HepG2 (cell line): ENCODE data around the gene PARS2. TPM values are rescaled to one million over a fixed set of nuclear protein-coding genes. Genes with fewer than 3 reads are reported as not detected.

ENCODE experiments used
- ATAC-seq: fragments of 200-7000 bp; cut with Tn5 transposase; 3 replicates; pipeline ENCODE4 v1.9.1; 2020; ENCODE audit warnings: mild to moderate bottlenecking, moderate library complexity
- BruUV-seq: library from RNA; stranded (reverse); fragments of 400-500 nt; replicated peaks from 2 replicates; lab custom pipeline; 2021; lab: Mats Ljungman, UMichigan
- CTCF ChIA-PET: fragments of 300-600 bp; formaldehyde crosslinking; extraction: SDS; loops from one replicate; lab custom pipeline; 2021; ENCODE audit warnings: low total read pairs, inconsistent platforms, low intra/inter-chr PET ratio; lab: Yijun Ruan, JAX
- POLR2A ChIA-PET: fragments of 350-600 bp; sonication (Branson Sonifier 250); formaldehyde crosslinking; loops from one replicate; lab custom pipeline; 2020; ENCODE audit warnings: antibody characterized with exemption, inconsistent platforms; lab: Yijun Ruan, JAX
- DNase-seq: peaks from one replicate; pipeline ENCODE4 v3.0.0-alpha.2; 2015; ENCODE audit warnings: low spot score
- FAIRE-seq: peaks from 3 replicates; lab custom pipeline; 2011; peaks lifted over from hg19 to GRCh38; lab: Jason Lieb, UNC
- H2AFZ ChIP-seq: one replicate; pipeline ENCODE4 v1.6.1; 2011; ENCODE audit warnings: low read length, inconsistent platforms
- H3K27ac ChIP-seq: fragments of 300-600 bp; 3 replicates; pipeline ENCODE4 v1.8.0; 2011; ENCODE audit warnings: mixed run types, mild to moderate bottlenecking, mixed read lengths, low read length, inconsistent platforms; ENCODE audit not compliant: insufficient read depth; ENCODE audit errors: extremely low read length
- H3K27me3 ChIP-seq, 2 experiments: fragments of 200-600 bp in 1 of 2; 2 replicates in 1 of 2; 3 replicates in 1 of 2; pipeline versions ENCODE4 v1.6.0 to v1.8.0; 2011; ENCODE audit warnings: low read length in 2 of 2, mild to moderate bottlenecking in 2 of 2, moderate library complexity in 2 of 2, inconsistent platforms in 1 of 2; ENCODE audit not compliant: insufficient read depth in 2 of 2, control insufficient read depth in 1 of 2
- H3K36me3 ChIP-seq, 2 experiments: fragments of 200-600 bp in 1 of 2; replicated peaks in 1 of 2; 2 replicates in 1 of 2; 3 replicates in 1 of 2; pipeline versions ENCODE4 v1.5.1 to v1.8.0; 2011; ENCODE audit warnings: low read length in 2 of 2, inconsistent platforms in 1 of 2; ENCODE audit not compliant: insufficient read depth in 2 of 2, control insufficient read depth in 1 of 2
- H3K4me1 ChIP-seq: 2 replicates; pipeline ENCODE4 v1.5.1; 2012; ENCODE audit warnings: low read length, inconsistent platforms; ENCODE audit not compliant: insufficient read depth
- H3K4me2 ChIP-seq: 2 replicates; pipeline ENCODE4 v1.6.0; 2011; ENCODE audit warnings: low read depth, low read length, inconsistent platforms
- H3K4me3 ChIP-seq, 3 experiments: fragments of 200-600 bp in 1 of 3; sonication (generic), shearing (Covaris generic) in 1 of 3; replicated peaks in 1 of 3; 2 replicates each; pipeline ENCODE4 v1.5.1; 2011 to 2016; ENCODE audit warnings: low read length in 3 of 3, inconsistent platforms in 2 of 3, low read depth in 2 of 3, mild to moderate bottlenecking in 2 of 3, control low read depth in 1 of 3, mixed read lengths in 1 of 3; ENCODE audit not compliant: insufficient read depth in 1 of 3
- H3K79me2 ChIP-seq: one replicate; pipeline ENCODE4 v1.6.1; 2011; ENCODE audit warnings: low read length, inconsistent platforms; ENCODE audit not compliant: insufficient read depth
- H3K9ac ChIP-seq: 2 replicates; pipeline ENCODE4 v1.6.0; 2011; ENCODE audit warnings: mild to moderate bottlenecking, low read depth, low read length, inconsistent platforms; ENCODE audit not compliant: insufficient read depth
- H3K9me3 ChIP-seq: 2 replicates; pipeline ENCODE4 v1.5.1; 2012; ENCODE audit warnings: mild to moderate bottlenecking, low read length
- H4K20me1 ChIP-seq: 2 replicates; pipeline ENCODE4 v1.6.0; 2011; ENCODE audit warnings: inconsistent platforms, mild to moderate bottlenecking, low read length, moderate library complexity; ENCODE audit not compliant: insufficient read depth
- TEF ChIP-seq: sonication (generic); formaldehyde crosslinking; IDR thresholded peaks from 2 replicates; pipeline ENCODE4 v1.5.0; 2020; ENCODE audit warnings: missing genetic modification reagents
- ZNF20 ChIP-seq: sonication (generic); formaldehyde crosslinking; IDR thresholded peaks from 2 replicates; pipeline ENCODE4 v1.4.0; 2020; ENCODE audit warnings: mild to moderate bottlenecking, moderate library complexity, missing genetic modification reagents
- ZNF687 ChIP-seq: sonication (generic); formaldehyde crosslinking; IDR thresholded peaks from 2 replicates; pipeline ENCODE4 v1.5.1; 2020; ENCODE audit warnings: mild to moderate bottlenecking, missing genetic modification reagents, moderate library complexity
- WGBS: methylation state at CpG from one replicate; pipeline ENCODE4 v1.1.6; 2017; ENCODE audit warnings: low lambda C conversion rate; 5-methylcytosine and 5-hydroxymethylcytosine counted together
- in situ Hi-C: cut with HindIII; loops from 2 replicates; pipeline ENCODE4 v1.10.0; 2017; ENCODE audit warnings: low pct_unique_long_range_greater_than_20kb; ENCODE audit not compliant: extremely low pct_ligation_motif_present
- intact Hi-C: fragments of 100-400 bp; cut with micrococcal nuclease; formaldehyde crosslinking; loops from one replicate; pipeline ENCODE4 v1.10.0; 2022; ENCODE audit not compliant: unreplicated experiment
- polyA plus RNA-seq, 8 experiments: library from polyadenylated mRNA; depleted of rRNA in 3 of 8; stranded (reverse) in 7 of 8; unstranded in 1 of 8; fragments of >200 nt; fragmentation: Illumina TruSeq in 4 of 8; extraction: Trizol in 4 of 8; gene quantifications; 2 replicates each; pipeline versions ENCODE4 v1.2.1 to v1.2.3, GENCODE V29; 2011 to 2016; ENCODE audit warnings: low read depth in 4 of 8, missing spikeins in 1 of 8, mixed read lengths in 1 of 8; ENCODE audit not compliant: insufficient read depth in 1 of 8
- total RNA-seq, 5 experiments: library from RNA; depleted of rRNA; stranded (reverse); fragments of >200 nt; fragmentation: Illumina TruSeq; extraction: Trizol; gene quantifications; 2 replicates each; pipeline ENCODE4 v1.2.3, GENCODE V29; 2016; ENCODE audit warnings: low read depth in 1 of 5

Gene PARS2
- total and polyA plus RNA-seq, 2 of the 13 experiments (the other 11 are each of a cell fraction or from before 2014, with no cell fraction given) = 2.4 to 4.6 TPM

- TF ChIP-seq ZNF687 = no peak
- no peak for TF ChIP-seq TEF
Measured at GRCh38 chr1:54742282-54742681, 22.0 kb downstream of the PARS2 start (continued).

- no peaks in the 10 kb centered on the region for H3K79me2 ChIP-seq
- FAIRE-seq (no peak), ATAC-seq (no peak), DNase-seq (no peak)
- H3K9me3 ChIP-seq = no peaks in the 10 kb centered on the region
- CTCF ChIA-PET = no interaction called here
- no peak overlapping the region for H3K4me3 ChIP-seq
- POLR2A ChIA-PET = no interaction called here
- intact Hi-C loops (no loop called here), in situ Hi-C loops (no loop called here)
- H3K4me1 ChIP-seq = no peaks in the 10 kb centered on the region
- peaks cover 2% of the 10 kb centered on the region; the same call in 1 of the 2 replicates for H4K20me1 ChIP-seq
- H3K27me3 ChIP-seq = no peaks in the 10 kb centered on the region
- H3K4me2 ChIP-seq = no peak overlapping the region
- no peak for TF ChIP-seq ZNF20
- WGBS = 96% methylated on average over 4 of the region's 4 CpGs
- H2AFZ ChIP-seq = no peak overlapping the region
- H3K9ac ChIP-seq = no peak overlapping the region
- H3K36me3 ChIP-seq = peaks cover 35 to 56% of the 10 kb centered on the region in 2 experiments
- H3K27ac ChIP-seq = no peak overlapping the region
- BruUV-seq = no TSS peak
Measured at GRCh38 chr1:54741531-54741930, 22.8 kb downstream of the PARS2 start.
